IPS-18a (cell line): ENCODE measurements around the gene HOXB1.
"Not testable (repeated sequence)": the region's sequence is repeated elsewhere in the genome, so short reads cannot be mapped to it uniquely, and the experiment has no call there.

ENCODE experiments used
- H3K27ac ChIP-seq: one replicate; pipeline ENCODE4 v1.5.1; 2013; ENCODE audit warnings: low read length
- H3K27me3 ChIP-seq: one replicate; pipeline ENCODE4 v1.6.1; 2013; ENCODE audit warnings: mild to moderate bottlenecking, low read length; ENCODE audit not compliant: control insufficient read depth, insufficient read depth
- H3K36me3 ChIP-seq: one replicate; pipeline ENCODE4 v1.6.1; 2013; ENCODE audit warnings: low read depth, low read length; ENCODE audit not compliant: control insufficient read depth
- H3K4me1 ChIP-seq: one replicate; pipeline ENCODE4 v1.6.1; 2013; ENCODE audit warnings: low read depth, low read length; ENCODE audit not compliant: control insufficient read depth
- H3K4me3 ChIP-seq: one replicate; pipeline ENCODE4 v1.5.1; 2013; ENCODE audit warnings: low read length
- H3K9ac ChIP-seq: one replicate; pipeline ENCODE4 v1.6.1; 2013; ENCODE audit warnings: mild to moderate bottlenecking, low read length, moderate library complexity
- H3K9me3 ChIP-seq: one replicate; pipeline ENCODE4 v1.6.1; 2013; ENCODE audit warnings: low read depth, low read length; ENCODE audit not compliant: control insufficient read depth

The HOXB1 gene

GRCh38 chr17:48490451-48490892 lies 40.3 kb downstream of the HOXB1 start:
- H3K27ac ChIP-seq, result no peak overlapping the region
- H3K4me1 ChIP-seq, result peaks cover 10% of the 10 kb centered on the region

GRCh38 chr17:48489781-48490180 lies 41.0 kb downstream of the HOXB1 start:
- Histone ChIP-seq H3K4me3 (no peak overlapping the region), H3K36me3 (no peaks in the 10 kb centered on the region), H3K9me3 (no peaks in the 10 kb centered on the region), H3K4me1 (peaks cover 10% of the 10 kb centered on the region), H3K9ac (no peak overlapping the region), H3K27me3 (peaks cover 79% of the 10 kb centered on the region), H3K27ac (no peak overlapping the region)

More at GRCh38 chr17:48490451-48490892, 40.3 kb downstream of the HOXB1 start:
- Histone ChIP-seq H3K9ac (no peak overlapping the region), H3K36me3 (no peaks in the 10 kb centered on the region), H3K4me3 (no peak overlapping the region), H3K9me3 (no peaks in the 10 kb centered on the region), H3K27me3 (peaks cover 84% of the 10 kb centered on the region)

- Histone ChIP-seq H3K36me3 (no peaks in the 10 kb centered on the region), H3K4me1 (peaks cover 12% of the 10 kb centered on the region), H3K4me3 (no peak overlapping the region), H3K9me3 (no peaks in the 10 kb centered on the region), H3K9ac (no peak overlapping the region), H3K27ac (no peak overlapping the region), H3K27me3 (peaks cover 74% of the 10 kb centered on the region)
Observed at GRCh38 chr17:48488548-48489106, 42.2 kb downstream of the HOXB1 start.

GRCh38 chr17:48487221-48487620 lies 43.6 kb downstream of the HOXB1 start:
- Histone ChIP-seq H3K27ac (no peak overlapping the region), H3K4me1 (peaks cover 8% of the 10 kb centered on the region), H3K36me3 (no peaks in the 10 kb centered on the region), H3K27me3 (peaks cover 65% of the 10 kb centered on the region), H3K9me3 (no peaks in the 10 kb centered on the region), H3K4me3 (no peak overlapping the region), H3K9ac (no peak overlapping the region)

DNA sequence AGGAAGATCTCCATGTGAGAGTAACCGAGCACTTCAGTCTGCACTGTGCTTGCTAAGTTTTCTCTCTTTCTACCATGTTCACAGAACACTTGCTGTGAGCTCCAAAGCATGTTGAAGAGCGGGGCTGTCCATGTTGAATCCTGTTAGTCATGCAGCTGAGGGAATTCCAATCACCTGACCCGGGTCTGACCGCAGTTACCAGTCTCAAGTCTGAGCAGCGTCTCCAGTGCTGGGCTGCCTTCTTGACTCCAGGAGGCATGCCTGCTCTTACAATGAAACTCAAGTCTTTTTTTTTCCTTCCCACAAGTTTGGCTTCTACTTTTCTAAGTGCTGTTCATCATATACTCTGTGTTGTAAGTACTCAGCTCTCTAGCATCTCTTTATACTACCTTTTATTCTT lies 44.3 kb downstream of the HOXB1 start:
- Histone ChIP-seq H3K4me1 (peaks cover 8% of the 10 kb centered on the region), H3K27me3 (peaks cover 58% of the 10 kb centered on the region), H3K4me3 (no peak overlapping the region), H3K9me3 (no peaks in the 10 kb centered on the region), H3K9ac (no peak overlapping the region), H3K27ac (no peak overlapping the region), H3K36me3 (no peaks in the 10 kb centered on the region)

DNA sequence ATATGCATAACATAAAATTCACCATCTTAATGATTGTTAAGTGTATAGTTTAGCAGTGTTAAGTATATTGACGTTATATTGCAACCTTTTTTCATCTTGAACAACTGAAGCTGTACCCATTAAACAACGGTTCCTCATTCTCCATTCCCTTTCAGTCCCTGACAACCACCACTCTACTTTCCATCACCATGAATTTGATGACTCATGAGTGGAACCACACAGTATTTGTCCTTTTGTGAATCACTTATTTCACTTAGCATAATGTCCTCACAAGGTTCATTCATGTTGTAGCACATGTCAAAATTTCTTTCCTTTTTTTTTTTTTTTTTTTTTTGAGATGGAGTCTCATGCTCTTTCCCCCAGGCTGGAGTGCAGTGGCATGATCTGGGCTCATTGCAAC lies 46.0 kb downstream of the HOXB1 start:
- no peak overlapping the region for H3K4me3 ChIP-seq
- H3K4me1 ChIP-seq, result peaks cover 5% of the 10 kb centered on the region
- no peaks in the 10 kb centered on the region for H3K9me3 ChIP-seq
- H3K27ac ChIP-seq, result no peak overlapping the region
- no peaks in the 10 kb centered on the region for H3K36me3 ChIP-seq
- H3K9ac ChIP-seq, result no peak overlapping the region
- peaks cover 41% of the 10 kb centered on the region for H3K27me3 ChIP-seq

DNA sequence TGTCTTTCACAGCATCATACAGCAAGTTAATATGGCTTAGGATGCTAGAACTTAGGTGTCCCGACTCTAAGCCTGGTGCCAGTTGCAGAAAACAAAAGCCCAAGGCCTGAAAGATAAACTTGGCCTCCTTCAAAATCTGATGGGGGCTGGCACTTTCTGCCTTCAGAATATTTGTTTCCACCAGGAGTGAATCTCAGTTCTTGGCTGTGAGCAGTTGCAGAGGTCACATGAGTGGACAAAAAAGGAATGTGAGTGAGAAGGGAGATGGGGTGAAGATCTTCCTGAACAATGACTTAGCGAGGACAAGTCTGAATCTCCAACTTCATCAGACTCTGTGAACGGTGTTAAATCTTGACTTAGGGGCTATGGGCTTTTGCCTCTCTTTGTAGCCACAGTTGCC lies 46.6 kb downstream of the HOXB1 start:
- no peak overlapping the region for H3K9ac ChIP-seq
- H3K9me3 ChIP-seq, result no peaks in the 10 kb centered on the region
- H3K27me3 ChIP-seq, result peaks cover 37% of the 10 kb centered on the region
- H3K36me3 ChIP-seq, result no peaks in the 10 kb centered on the region
- H3K4me3 ChIP-seq, result no peak overlapping the region
- H3K4me1 ChIP-seq, result peaks cover 5% of the 10 kb centered on the region
- no peak overlapping the region for H3K27ac ChIP-seq

DNA sequence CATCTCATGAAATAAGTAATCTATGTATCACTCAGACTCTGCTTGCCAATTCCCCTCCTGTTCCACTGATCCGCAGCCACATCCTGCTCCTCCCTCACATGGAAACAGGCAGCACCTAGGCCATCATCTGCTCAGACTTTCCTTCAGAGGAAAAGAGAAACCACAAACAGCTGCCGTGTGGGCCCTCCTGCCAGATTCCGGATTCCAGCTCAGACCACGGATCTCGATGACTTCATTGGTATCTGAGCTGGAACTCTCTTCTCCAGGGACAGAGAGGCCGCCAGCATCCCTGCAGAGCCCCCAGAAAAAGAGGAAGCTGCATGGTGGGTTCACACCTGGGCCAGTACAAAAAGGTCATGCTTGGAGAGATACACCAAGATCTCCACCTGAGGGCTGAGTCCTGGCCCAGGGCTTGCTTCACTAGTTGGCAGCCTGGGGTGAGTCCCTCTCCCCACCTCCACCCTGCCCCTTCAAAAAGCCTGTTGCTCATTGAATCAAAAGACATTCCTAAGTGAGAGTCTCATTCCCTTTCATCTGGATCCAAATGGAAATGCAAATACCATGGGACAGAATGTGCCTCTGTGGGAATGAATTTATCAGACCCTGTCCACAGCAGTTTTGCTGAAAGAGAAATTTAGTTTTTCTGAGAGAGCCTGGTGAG lies 47.2 kb downstream of the HOXB1 start:
- no peak overlapping the region for H3K27ac ChIP-seq
- H3K27me3 ChIP-seq, result peaks cover 34% of the 10 kb centered on the region
- no peaks in the 10 kb centered on the region for H3K9me3 ChIP-seq
- no peak overlapping the region for H3K9ac ChIP-seq
- no peak overlapping the region for H3K4me3 ChIP-seq
- no peaks in the 10 kb centered on the region for H3K36me3 ChIP-seq
- peaks cover 5% of the 10 kb centered on the region for H3K4me1 ChIP-seq

DNA sequence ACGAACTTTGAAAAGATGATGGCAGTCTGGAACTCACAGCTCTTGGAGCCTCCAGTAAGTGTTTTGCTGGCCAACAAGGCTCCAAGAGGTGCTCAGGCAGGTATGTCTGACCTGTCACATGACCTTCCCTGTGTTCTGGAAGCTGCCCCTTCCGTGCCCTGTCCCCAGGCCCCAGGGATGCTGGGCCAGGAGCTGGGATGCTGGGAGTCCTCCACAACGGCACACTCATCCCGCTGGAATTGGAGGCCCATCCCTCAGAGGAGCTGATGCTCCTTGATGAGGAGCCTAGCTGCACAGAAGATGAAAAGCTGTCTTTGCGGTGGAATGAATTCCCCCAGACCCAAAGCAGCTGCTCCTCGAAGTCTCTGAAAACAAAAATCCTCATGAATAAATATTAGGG lies 47.8 kb downstream of the HOXB1 start:
- Histone ChIP-seq H3K9ac (no peak overlapping the region), H3K27me3 (peaks cover 28% of the 10 kb centered on the region), H3K27ac (no peak overlapping the region), H3K4me1 (peaks cover 5% of the 10 kb centered on the region), H3K36me3 (no peaks in the 10 kb centered on the region), H3K9me3 (no peaks in the 10 kb centered on the region), H3K4me3 (no peak overlapping the region)

- H3K27me3 ChIP-seq, result peaks cover 25% of the 10 kb centered on the region
- not testable (repeated sequence) for H3K9me3 ChIP-seq, H3K4me1 ChIP-seq, H3K9ac ChIP-seq, H3K36me3 ChIP-seq, H3K27ac ChIP-seq, H3K4me3 ChIP-seq
Observed at GRCh38 chr17:48482301-48482700, 48.5 kb downstream of the HOXB1 start.

- H3K4me1 ChIP-seq, result peaks cover 5% of the 10 kb centered on the region
- no peaks in the 10 kb centered on the region for H3K9me3 ChIP-seq
- H3K27ac ChIP-seq, result no peak overlapping the region
- H3K27me3 ChIP-seq, result peaks cover 4% of the 10 kb centered on the region
- no peaks in the 10 kb centered on the region for H3K36me3 ChIP-seq
- no peak overlapping the region for H3K4me3 ChIP-seq
- no peak overlapping the region for H3K9ac ChIP-seq
Observed at GRCh38 chr17:48479014-48479402, 51.8 kb downstream of the HOXB1 start.
